MM.1S (cell line): Measurements from ENCODE around the gene SHKBP1.

Experiments
- DNase-seq: peaks from one replicate; pipeline ENCODE4 v3.0.0-alpha.2; 2015
- H2AFZ ChIP-seq: fragments of 300-600 bp; sonication (generic); 2 replicates; pipeline ENCODE4 v1.6.0; 2016; ENCODE audit warnings: antibody characterized with exemption, low read length
- H3F3A ChIP-seq: fragments of 300-600 bp; sonication (generic); 2 replicates; pipeline ENCODE4 v1.6.1; 2016; ENCODE audit warnings: mild to moderate bottlenecking, antibody characterized with exemption, low read length, moderate library complexity, mixed read lengths; ENCODE audit not compliant: insufficient read depth
- H3K27ac ChIP-seq: fragments of 300-600 bp; sonication (generic); 2 replicates; pipeline ENCODE4 v1.5.1; 2016; ENCODE audit warnings: mild to moderate bottlenecking, low read length
- H3K27me3 ChIP-seq: fragments of 300-600 bp; sonication (generic); replicated peaks from 2 replicates; pipeline ENCODE4 v1.6.0; 2016; ENCODE audit warnings: low read length; ENCODE audit not compliant: insufficient read depth
- H3K36me3 ChIP-seq: fragments of 300-600 bp; sonication (generic); replicated peaks from 2 replicates; pipeline ENCODE4 v1.6.1; 2016; ENCODE audit warnings: mild to moderate bottlenecking, low read length, mixed read lengths; ENCODE audit not compliant: insufficient read depth
- H3K4me1 ChIP-seq: fragments of 300-600 bp; sonication (generic); 2 replicates; pipeline ENCODE4 v1.6.1; 2016; ENCODE audit warnings: low read length, mixed read lengths
- H3K4me2 ChIP-seq: fragments of 300-600 bp; sonication (generic); 2 replicates; pipeline ENCODE4 v1.6.0; 2016; ENCODE audit warnings: low read depth, low read length
- H3K4me3 ChIP-seq: fragments of 300-600 bp; sonication (generic); 2 replicates; pipeline ENCODE4 v1.5.1; 2016; ENCODE audit warnings: low read length, mixed read lengths
- H3K79me2 ChIP-seq: fragments of 300-600 bp; sonication (generic); 2 replicates; pipeline ENCODE4 v1.6.1; 2016; ENCODE audit warnings: mixed run types, low read length, mixed read lengths
- H3K9ac ChIP-seq: fragments of 300-600 bp; sonication (generic); 2 replicates; pipeline ENCODE4 v1.6.1; 2016; ENCODE audit warnings: low read length, mixed read lengths
- H3K9me2 ChIP-seq: fragments of 300-600 bp; sonication (generic); replicated peaks from 2 replicates; pipeline ENCODE4 v1.6.1; 2016; ENCODE audit warnings: mild to moderate bottlenecking, low read length, mixed read lengths; ENCODE audit not compliant: insufficient read depth
- H3K9me3 ChIP-seq: fragments of 300-600 bp; sonication (generic); replicated peaks from 2 replicates; pipeline ENCODE4 v1.6.1; 2016; ENCODE audit warnings: mild to moderate bottlenecking, low read length, mixed read lengths; ENCODE audit not compliant: insufficient read depth
- H4K20me1 ChIP-seq: fragments of 300-600 bp; sonication (generic); 2 replicates; pipeline ENCODE4 v1.6.1; 2016; ENCODE audit warnings: mild to moderate bottlenecking, low read length, moderate library complexity, mixed read lengths; ENCODE audit not compliant: insufficient read depth
- CTCF ChIP-seq: fragments of 300-600 bp; sonication (generic); IDR thresholded peaks from 2 replicates; pipeline ENCODE4 v1.5.1; 2016; ENCODE audit warnings: antibody characterized with exemption, low read length, mixed read lengths
- EZH2 ChIP-seq: fragments of 300-600 bp; sonication (generic); optimal IDR thresholded peaks from 2 replicates; pipeline ENCODE3; 2017; ENCODE audit warnings: low read depth, mild to moderate bottlenecking, antibody characterized with exemption, low read length, mixed read lengths
- EZH2phosphoT487 ChIP-seq: fragments of 300-600 bp; sonication (generic); IDR thresholded peaks from 2 replicates; pipeline ENCODE4 v1.6.1; 2018; ENCODE audit warnings: antibody characterized with exemption, low read length

Gene SHKBP1

DNA sequence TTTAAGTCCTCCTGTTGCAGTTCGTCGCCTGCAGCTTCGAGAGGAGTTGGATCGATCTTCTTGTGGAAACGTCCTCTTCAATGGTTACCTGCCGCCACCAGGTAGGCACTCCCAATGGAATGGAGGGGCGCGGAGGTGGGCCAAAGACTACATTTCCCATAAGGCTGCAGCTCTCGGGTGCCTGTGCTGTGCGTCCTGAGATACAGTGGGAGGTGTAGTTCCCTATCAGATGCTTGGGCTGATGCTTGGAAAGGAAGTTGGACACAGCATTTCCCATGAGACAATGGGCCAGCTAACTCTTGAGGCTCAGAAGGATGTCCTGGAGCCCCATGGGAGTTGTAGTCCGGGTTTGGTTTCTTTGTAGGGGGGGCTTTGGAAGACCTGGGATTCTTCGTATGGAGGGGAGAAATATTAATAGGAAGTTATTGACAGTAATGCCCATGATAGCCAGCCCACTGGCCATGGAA is 1.8 kb downstream of the SHKBP1 start:
- no peak for DNase-seq
- Histone ChIP-seq H3K9ac (no peak overlapping the region), H3K4me2 (no peak overlapping the region), H3K9me2 (no peaks in the 10 kb centered on the region), H3F3A (no peaks in the 10 kb centered on the region), H3K79me2 (peaks cover 6% of the 10 kb centered on the region; the same call in 1 of the 2 replicates), H3K36me3 (no peaks in the 10 kb centered on the region), H2AFZ (no peak overlapping the region), H3K9me3 (no peaks in the 10 kb centered on the region), H3K27me3 (no peaks in the 10 kb centered on the region), H3K4me3 (no peak overlapping the region), H4K20me1 (no peaks in the 10 kb centered on the region), H3K4me1 (peaks cover 3% of the 10 kb centered on the region; the same call in 1 of the 2 replicates), H3K27ac (no peak overlapping the region)
- TF ChIP-seq EZH2 (no peak), CTCF (no peak), EZH2phosphoT487 (no peak)

- H3K36me3 ChIP-seq = no peaks in the 10 kb centered on the region
- no peak for DNase-seq
- no peaks in the 10 kb centered on the region for H3K9me3 ChIP-seq
- peaks cover 3% of the 10 kb centered on the region; the same call in 1 of the 2 replicates for H3K4me1 ChIP-seq
- no peak overlapping the region for H3K4me3 ChIP-seq
- peaks cover 6% of the 10 kb centered on the region; the same call in 1 of the 2 replicates for H3K79me2 ChIP-seq
- no peaks in the 10 kb centered on the region for H3K9me2 ChIP-seq
- H3K27ac ChIP-seq = no peak overlapping the region
- TF ChIP-seq CTCF (no peak), EZH2 (no peak), EZH2phosphoT487 (no peak)
- H2AFZ ChIP-seq = no peak overlapping the region
- H3K4me2 ChIP-seq = no peak overlapping the region
- no peaks in the 10 kb centered on the region for H3F3A ChIP-seq
- no peak overlapping the region for H3K9ac ChIP-seq
- H3K27me3 ChIP-seq = no peaks in the 10 kb centered on the region
- no peaks in the 10 kb centered on the region for H4K20me1 ChIP-seq
Observed at GRCh38 chr19:40580619-40581018, 3.9 kb downstream of the SHKBP1 start.

GRCh38 chr19:40581531-40581930 is 4.9 kb downstream of the SHKBP1 start:
- H3K4me3 ChIP-seq = no peak overlapping the region
- no peak overlapping the region for H3K4me2 ChIP-seq
- H3K9me2 ChIP-seq = no peaks in the 10 kb centered on the region
- H3K79me2 ChIP-seq = peaks cover 6% of the 10 kb centered on the region; the same call in 1 of the 2 replicates
- H3K27me3 ChIP-seq = no peaks in the 10 kb centered on the region
- TF ChIP-seq EZH2 (no peak), CTCF (no peak), EZH2phosphoT487 (no peak)
- H2AFZ ChIP-seq = no peak overlapping the region
- H3K9me3 ChIP-seq = no peaks in the 10 kb centered on the region
- peaks cover 3% of the 10 kb centered on the region for H3K4me1 ChIP-seq
- H3K9ac ChIP-seq = no peak overlapping the region
- H3K36me3 ChIP-seq = no peaks in the 10 kb centered on the region
- H3F3A ChIP-seq = no peaks in the 10 kb centered on the region
- H4K20me1 ChIP-seq = no peaks in the 10 kb centered on the region
- H3K27ac ChIP-seq = no peak overlapping the region
- DNase-seq = no peak
